ENCODE results near the gene CDH26.

GRCh38 chr20:59944726-59945125 lies 13.5 kb upstream of the CDH26 start:
- TF ChIP-seq, protein P1, sequence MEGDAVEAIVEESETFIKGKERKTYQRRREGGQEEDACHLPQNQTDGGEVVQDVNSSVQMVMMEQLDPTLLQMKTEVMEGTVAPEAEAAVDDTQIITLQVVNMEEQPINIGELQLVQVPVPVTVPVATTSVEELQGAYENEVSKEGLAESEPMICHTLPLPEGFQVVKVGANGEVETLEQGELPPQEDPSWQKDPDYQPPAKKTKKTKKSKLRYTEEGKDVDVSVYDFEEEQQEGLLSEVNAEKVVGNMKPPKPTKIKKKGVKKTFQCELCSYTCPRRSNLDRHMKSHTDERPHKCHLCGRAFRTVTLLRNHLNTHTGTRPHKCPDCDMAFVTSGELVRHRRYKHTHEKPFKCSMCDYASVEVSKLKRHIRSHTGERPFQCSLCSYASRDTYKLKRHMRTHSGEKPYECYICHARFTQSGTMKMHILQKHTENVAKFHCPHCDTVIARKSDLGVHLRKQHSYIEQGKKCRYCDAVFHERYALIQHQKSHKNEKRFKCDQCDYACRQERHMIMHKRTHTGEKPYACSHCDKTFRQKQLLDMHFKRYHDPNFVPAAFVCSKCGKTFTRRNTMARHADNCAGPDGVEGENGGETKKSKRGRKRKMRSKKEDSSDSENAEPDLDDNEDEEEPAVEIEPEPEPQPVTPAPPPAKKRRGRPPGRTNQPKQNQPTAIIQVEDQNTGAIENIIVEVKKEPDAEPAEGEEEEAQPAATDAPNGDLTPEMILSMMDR (conservative IDR thresholded peaks at IDR 0.05 in 1 of 2, IDR thresholded peaks at IDR 0.05 in 1 of 2; ENCODE audit: extremely low read depth in 1 of 2, insufficient read depth in 1 of 2, low read depth in 1 of 2, low read length in 2 of 2), result no peak
- TF ChIP-seq EZH2 (IDR thresholded peaks at IDR 0.05; ENCODE audit: borderline replicate concordance, low read length), result no peak

All from mammary epithelial cell (primary cell).